CD4-positive, alpha-beta T cell treated with Interleukin-21 for 1 hour (primary cell): ENCODE data around the gene KLHL36.

Experiments used
- DNase-seq: peaks from one replicate; pipeline ENCODE4 v3.0.0-alpha.2; 2020

The KLHL36 gene

DNA sequence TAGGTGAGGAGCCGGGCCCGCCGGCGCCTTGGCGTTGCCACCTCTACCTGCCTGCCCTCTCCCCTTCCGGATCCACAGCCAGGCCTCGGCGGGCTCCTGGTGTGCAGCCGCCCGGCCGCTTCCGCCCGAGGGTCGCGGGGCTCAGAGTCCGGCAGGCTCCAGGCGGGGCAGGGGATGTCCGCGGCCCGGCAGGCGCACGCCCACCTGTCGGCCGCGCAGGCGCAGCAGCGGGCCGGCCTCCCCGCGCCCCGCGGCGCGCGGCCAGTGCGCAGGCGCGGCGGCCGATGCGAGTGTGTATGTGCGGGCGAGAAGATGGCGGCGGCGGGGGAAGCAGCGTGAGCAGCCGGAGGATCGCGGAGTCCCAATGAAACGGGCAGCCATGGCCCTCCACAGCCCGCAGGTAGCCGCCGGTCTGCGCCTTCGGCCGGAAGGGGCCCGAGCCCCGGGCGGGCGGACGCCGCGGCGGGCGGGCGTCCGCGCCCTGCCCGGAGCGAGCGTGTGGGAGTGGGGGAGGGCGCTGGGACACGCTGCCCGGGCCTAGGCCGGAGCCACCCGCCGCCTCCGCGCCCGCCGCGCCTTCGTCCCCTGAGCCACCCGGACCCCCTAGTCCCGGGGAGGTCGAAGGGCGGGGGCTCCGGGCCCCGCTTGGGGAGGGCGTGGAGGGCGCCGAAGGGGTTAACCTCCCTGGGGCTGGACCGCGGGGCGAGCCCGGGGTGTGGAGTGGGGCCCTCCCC lies 51.6 kb downstream of the KLHL36 start, which contains the start of gene USP10:
TSS of gene USP10 (plus strand) at position 289 of the 734 bp plus-strand sequence. CDS start at position 380, 91 bp downstream.
- DNase-seq, result peak; percentile 87

DNA sequence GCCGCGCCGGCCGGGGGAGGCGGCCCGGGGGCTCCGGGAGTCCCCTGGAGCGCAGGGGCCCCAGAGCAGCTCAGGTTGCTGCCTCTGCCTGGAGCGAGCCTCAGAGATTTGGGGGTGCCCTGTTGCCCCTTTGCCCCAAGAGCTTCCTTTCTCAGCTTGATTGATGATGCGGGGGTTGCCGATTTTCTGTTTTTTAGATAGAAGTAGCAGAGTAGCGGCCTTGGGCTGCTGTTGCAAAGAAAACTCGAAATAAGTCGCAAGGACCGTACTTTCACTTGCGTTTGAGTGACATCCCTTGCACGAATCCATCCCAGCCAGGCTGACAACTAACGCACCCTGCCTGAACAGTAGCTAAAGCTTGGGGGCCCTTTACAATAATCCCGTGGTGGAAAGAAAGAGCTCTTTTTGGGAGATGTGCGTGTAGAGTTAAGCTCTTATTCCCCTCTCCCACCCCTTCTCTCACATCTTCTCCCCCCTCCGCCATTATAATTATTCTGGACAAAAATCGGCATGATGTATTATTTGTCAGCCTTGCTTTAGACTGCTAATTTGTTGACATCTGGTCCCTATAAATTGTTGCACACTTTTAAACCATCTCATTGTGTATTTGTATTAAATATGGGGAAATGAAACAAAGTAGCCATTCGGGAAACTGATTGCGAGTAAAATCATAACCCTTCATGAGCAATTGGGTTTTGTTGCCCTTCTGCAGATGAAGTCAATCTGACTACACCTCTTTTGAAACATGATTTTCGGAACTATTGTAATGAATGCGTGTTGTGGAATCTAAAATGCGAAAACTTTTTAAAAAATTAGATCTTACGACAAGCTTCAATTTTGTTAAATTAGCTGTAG lies 52.4 kb downstream of the KLHL36 start:
- DNase-seq, result peak; percentile 44

DNA sequence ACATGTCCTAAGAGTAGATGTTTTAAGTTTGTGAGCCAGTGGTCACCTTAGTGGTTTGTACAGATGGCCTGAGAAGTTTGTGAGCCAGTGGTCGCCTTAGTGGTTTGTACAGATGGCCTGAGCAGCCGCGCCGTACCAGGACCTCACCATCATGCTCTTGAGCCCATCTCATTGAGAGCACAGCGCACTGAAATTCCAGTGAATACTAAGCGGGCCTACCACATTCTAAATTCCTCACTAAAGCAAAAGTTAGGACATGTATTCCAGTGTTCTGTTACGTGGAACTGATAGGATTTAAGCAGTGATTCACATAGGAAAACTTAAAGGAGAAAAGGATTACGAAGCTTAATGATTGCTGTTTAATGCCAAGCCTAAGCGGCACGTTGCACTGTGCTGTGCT lies 55.4 kb downstream of the KLHL36 start:
- no peak for DNase-seq

DNA sequence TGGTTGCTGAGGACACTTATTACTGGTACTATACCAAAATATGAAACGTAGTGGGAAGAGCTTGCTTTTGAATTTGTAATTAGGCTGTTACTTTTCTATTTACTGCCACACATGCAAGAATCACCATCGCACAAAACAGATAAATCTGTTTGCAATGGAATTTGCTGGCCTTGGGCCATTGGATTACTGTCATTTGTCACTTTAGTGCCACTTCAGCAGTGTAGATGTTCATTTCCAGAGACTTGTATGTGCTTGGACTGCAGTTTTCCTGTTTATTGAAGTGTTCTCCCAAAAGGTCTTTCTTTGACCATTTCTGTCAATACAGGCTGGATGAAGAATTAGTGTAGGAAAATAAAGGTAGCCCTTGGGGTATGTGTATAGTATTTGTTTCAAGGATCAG lies 55.9 kb downstream of the KLHL36 start:
- no peak for DNase-seq

DNA sequence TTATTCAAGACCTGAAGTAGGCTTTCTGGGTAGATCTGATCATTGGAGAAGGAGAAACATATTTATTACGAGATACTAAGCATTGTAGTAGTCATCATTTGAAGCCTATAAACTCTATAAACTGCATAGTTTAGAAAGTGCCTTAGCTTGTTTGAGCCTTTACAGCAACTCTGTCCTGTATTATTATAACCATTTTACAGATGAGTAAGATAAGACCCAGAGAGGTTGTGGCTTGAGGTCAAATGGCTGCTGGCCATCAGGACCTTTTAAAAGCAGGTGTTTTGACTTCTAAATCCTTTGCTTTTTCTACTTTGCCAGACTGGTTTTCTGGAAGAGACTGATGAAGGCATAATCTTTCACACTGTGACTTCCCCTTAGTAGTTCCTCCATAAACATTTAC lies 58.5 kb downstream of the KLHL36 start:
- no peak for DNase-seq

DNA sequence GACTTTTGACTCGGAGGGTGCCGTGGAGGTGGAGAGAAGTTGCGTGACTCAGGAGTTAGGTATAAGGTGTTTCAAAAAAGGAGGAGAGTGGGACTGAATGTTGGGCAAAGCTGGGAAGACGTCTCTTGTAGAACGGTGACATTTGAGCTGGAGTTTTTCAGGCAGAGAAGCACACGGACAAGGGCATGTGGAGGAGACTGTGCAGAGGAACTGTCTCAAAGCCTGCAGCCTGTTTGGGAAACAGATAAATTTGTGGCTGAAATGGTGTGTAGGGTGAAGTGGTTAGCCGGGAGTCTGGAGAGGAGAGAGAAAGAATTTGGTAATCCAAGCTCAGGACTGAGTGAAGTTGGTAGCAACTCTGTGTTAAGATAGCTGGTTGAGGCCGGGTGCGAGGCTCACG lies 61.3 kb downstream of the KLHL36 start:
- no peak for DNase-seq

DNA sequence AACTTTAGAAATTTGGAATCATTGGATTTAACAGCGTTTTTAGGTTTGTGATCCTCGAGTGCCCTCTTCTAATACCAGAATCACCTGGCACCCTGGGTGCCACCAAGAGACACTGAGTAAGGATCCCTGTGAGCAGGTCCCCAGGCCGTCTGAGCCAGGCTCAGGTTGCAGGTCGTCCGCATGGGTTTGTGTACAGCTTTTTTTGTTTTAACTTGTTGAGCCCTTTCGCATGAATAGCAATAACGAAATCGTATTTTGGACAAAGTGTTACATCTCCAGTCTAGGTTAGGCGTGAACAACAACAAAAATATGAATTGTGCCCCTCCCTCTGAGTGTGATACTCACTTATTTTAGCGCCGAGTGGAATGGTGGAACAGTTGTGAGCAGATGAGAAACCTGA lies 62.4 kb downstream of the KLHL36 start:
- DNase-seq, result no peak
